Hippocampal formation (tissue), 2 donors: ENCODE measurements around the gene PIP5K1C.
"Not testable (repeated sequence)": the region's sequence is repeated elsewhere in the genome, so short reads cannot be mapped to it uniquely, and the experiment has no call there.

Source experiments
- DNase-seq, 2 donors: peaks; one replicate each; lab custom pipeline; 2025; lab: John Stamatoyannopoulos, UW

The PIP5K1C gene

DNA sequence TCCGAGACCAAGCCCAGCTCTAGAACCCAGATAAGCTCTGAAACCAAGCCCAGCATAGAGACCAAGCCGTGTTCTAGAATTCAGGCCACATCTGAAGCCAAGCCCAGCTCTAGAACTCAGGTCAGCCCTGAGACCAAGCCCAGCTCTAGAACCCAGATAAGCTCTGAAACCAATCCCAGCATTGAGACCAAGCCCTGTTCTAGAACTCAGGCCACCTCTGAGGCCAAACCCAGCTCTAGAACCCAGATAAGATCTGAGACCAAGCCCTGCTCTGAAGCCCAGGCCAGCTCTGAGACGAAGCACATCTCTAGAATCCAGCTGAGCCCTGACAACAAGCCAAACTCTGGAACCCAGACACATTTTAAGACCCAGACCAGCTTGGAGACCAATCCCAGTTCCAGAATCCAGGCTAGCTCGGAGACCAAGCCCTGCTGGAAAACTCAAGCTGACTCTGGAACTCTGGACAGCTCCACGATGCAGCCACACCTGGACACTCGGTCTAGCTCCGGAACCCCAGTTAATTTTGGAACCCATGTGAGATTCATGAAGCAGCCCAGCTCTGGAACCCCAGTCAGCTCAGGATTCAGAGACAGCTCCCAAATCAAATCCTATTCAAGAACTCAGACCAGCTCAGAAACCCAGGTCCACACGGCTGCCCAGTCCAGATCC is 109.1 kb downstream of the PIP5K1C start:
- DNase-seq = no peak

DNA sequence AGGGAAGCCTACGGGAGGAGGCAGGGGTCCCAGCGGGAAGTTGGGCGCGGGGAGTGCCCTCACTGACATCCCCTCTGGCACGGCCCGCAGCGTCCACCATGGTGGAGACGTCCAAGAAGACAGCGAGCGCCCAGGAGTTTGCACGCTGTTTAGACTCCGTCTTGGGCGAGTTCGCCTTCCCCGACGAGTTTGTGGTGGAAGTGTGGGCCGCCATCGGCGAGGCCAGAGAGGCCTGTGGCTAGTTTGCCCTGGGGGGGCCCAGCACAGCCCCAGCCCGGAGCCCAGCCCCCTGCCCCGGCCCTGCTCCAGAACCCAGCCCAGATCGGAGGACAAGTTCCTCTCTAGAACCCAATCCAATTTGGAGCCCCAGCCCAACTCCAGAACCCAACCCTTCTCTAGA is 110.3 kb downstream of the PIP5K1C start:
- DNase-seq = no peak

DNA sequence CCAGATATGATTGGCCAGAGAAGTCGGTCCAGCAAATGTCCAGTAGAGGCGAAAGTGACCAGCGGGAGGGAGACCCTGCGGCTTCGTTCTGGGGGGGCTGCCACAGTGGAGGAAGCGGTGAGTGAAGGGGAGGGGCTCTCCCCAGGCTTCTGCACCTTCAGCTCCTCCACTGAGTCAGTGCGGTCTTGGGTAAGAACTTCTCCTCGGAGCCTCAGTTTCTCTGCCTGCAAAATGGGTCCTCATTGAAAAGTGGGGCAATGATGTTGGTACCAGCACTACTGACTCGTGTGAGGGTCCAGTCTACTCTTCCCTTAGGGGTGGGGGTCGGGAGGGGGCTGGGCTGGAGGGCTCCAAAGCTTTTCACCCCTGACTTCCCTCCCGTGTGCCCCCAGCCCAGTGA is 110.8 kb downstream of the PIP5K1C start:
- DNase-seq = no peak

DNA sequence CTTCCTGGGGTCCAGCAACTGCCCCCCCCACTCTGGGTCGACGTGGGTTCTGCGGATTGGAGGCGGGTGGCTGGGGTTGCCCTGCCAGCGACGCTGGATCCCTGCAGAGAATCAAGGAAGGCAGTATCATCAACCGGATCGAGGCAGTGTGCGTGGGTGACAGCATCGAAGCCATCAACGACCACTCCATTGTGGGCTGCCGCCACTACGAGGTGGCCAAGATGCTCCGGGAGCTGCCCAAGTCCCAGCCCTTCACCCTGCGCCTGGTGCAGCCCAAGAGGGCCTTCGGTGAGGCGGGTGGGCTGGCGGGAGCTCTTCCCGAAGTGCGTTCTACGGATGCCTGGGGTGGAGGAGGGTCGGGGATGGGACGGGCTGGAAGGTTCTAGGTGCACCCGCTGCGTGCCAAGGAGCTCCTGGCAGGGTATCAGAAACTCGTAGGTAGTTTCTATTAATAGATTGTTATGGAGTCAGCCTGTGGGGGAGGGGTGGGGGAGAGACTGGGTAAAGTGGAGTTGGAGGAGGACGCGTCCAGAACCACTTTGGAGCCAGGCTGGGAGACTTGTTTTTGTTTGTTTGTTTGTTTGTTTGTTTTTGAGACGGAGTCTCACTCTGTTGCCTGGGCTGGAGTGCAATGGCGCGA is 113.4 kb downstream of the PIP5K1C start:
- DNase-seq = no peak

DNA sequence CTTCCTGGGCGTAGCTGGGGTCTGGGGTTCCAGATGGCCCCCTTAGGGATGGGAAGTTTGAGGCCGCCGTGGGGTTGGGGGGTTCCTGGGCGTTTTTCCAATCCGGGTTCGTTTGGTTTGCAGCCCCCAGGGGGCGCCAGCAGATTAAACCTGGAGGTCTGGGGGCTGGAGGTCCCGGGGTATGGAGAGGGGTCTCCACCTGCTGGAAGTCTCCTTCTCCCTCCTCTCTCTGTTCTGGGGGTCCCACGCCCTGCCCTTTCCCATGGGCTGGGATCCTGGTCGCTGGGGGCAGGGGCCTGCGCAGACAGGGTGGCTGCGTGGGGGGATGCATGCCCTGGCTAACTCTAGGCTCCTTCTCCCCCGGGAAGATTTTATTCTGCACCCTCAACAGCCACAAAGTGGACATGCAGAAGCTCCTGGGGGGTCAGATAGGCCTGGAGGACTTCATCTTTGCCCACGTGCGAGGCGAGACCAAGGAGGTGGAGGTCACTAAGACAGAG is 114.1 kb downstream of the PIP5K1C start:
- no peak for DNase-seq

DNA sequence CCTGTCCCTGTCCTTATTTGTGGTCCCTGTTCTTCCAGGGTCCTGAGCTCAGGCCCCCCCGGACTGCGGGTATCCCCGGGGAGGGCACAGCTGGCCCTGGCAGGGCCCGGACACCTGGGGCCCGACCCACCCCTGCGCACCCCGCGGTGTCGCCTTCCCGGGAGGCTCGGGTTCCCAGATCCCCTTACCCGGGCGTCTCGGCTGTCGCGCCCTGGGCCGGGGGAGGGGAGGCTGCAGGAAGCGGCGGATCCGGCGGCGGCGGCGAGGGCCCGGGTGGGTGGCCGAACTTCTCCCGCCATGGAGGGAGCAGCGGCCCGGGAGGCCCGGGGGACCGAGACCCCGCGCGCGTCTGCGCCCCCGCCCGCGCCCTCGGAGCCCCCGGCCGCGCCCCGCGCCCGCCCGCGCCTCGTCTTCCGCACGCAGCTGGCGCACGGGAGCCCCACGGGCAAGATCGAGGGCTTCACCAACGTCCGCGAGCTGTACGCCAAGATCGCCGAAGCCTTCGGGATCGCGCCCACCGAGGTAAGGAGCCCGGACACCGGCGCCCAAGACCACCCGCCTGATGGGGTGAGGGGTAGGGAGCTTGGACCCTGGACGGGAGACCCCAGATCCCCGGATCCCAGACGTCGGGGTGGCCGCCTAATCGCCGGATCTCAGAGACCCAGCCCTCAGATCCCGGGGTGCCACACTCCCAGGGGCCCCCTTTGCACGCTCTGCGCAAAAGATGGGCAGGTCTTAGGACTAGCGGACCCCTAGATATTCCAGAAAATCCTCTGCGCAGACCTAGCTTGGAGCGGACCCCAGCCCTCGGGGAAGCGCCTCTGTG is 114.8 kb downstream of the PIP5K1C start, which contains the start of gene GIPC3:
Gene GIPC3, plus strand, starts transcription at position 178 of the 826 bp plus-strand sequence. Its CDS starts 120 bp downstream, at position 298.
- DNase-seq = no peak

DNA sequence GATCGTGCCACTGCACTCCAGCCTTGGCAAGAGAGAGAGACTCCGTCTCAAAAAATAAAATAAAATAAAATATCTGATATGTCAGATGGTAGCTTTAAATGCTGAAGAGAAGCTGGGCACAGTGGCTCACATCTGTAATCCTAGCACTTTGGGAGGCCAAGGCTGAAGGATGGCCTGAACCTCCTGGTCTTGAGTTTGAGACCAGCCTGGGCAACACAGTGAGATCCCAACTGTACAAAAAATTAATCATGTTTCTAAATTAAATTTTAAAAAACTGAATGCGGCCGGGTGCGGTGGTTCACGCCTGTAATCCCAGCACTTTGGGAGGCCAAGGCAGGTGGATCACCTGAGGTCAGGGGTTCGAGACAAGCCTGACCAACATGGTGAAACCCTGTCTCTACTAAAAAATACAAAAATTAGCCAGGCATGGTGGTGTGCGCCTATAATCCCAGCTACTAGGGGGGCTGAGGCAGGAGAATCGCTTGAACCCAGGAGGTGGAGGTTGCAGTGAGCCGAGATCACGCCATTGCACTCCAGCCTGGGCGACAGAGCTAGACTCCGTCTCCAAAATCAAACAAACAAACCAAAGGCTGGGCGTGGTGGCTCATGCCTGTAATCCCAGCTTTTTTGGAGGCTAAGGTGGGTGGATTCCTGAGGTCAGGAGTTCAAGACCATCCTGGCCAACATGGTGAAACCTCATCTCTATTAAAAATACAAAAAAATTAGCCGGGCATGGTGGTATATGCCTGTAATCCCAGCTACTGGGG is 116.0 kb downstream of the PIP5K1C start:
- not testable (repeated sequence) for DNase-seq

DNA sequence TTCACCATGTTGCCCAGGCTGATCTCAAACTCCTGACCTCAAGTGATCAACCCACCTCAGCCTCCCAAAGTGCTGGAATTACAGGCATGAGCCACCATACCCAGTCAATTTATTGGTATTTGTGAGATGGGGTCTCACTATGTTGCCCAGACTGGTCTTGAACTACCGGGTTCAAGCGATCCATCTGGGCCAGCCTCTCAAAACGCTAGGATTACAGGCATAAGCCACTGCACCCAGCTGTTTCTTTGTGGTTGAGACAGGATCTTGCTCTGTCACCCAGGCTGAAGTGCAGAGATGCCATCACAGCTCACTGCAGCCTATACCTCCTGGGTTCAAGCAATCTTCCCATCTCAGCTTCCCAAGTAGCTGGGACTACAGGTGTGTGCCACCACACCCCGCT is 118.5 kb downstream of the PIP5K1C start:
- DNase-seq = not testable (repeated sequence)
